Thoracic aorta (tissue), 2 donors: ENCODE measurements around the gene HSDL1. TPM values are rescaled to one million over a fixed set of nuclear protein-coding genes. Genes with fewer than 3 reads are reported as not detected.

Source experiments
- ATAC-seq: fragments of 150-250 bp; one replicate; pipeline ENCODE4 v1.8.0; 2017; ENCODE audit warnings: low read depth; ENCODE audit not compliant: insufficient number of reproducible peaks, low FRiP score
- DNase-seq: peaks from one replicate; pipeline ENCODE4 v3.0.0-alpha.2; 2020; ENCODE audit warnings: low spot score
- H3K27ac ChIP-seq, 2 donors: fragments of 200-600 bp; sonication (generic); 1 replicate in 1 of 2; 2 replicates in 1 of 2; pipeline ENCODE4 v1.5.1; 2016; ENCODE audit warnings: mild to moderate bottlenecking in 2 of 2, moderate library complexity in 2 of 2
- H3K27me3 ChIP-seq: fragments of 200-600 bp; sonication (generic); replicated peaks from 2 replicates; pipeline ENCODE4 v1.6.0; 2016; ENCODE audit warnings: mild to moderate bottlenecking; ENCODE audit not compliant: insufficient read depth
- H3K36me3 ChIP-seq: fragments of 200-600 bp; sonication (generic); one replicate; pipeline ENCODE4 v1.5.1; 2016
- H3K4me1 ChIP-seq, 2 donors: fragments of 200-600 bp; sonication (generic); 1 replicate in 1 of 2; 2 replicates in 1 of 2; pipeline versions ENCODE4 v1.5.1 to v1.6.0; 2016; ENCODE audit warnings: low read depth in 2 of 2, mild to moderate bottlenecking in 1 of 2; ENCODE audit not compliant: control insufficient read depth in 1 of 2
- H3K4me3 ChIP-seq: fragments of 200-600 bp; sonication (generic); 2 replicates; pipeline ENCODE4 v1.5.1; 2016; ENCODE audit warnings: mild to moderate bottlenecking
- H3K9me3 ChIP-seq: fragments of 200-600 bp; sonication (generic); 2 replicates; pipeline ENCODE4 v1.5.1; 2016
- CTCF ChIP-seq: fragments of 200-600 bp; sonication (generic); IDR thresholded peaks from one replicate; pipeline ENCODE4 v1.5.1; 2019; ENCODE audit warnings: antibody characterized with exemption
- total RNA-seq, 2 donors: library from RNA; depleted of rRNA; stranded (reverse); fragments of >200 nt; gene quantifications; one replicate each; pipeline versions ENCODE4 v1.1.0 to v1.2.3, GENCODE V29; 2016

HSDL1 gene
- total RNA-seq, 2 donors from 2014 or later, result 7.2 to 14.4 TPM

- Histone ChIP-seq H3K4me3 (peak within 1 kb of the TSS; percentile 98), H3K27me3 (no peaks in the 10 kb centered on the region), H3K9me3 (no peaks in the 10 kb centered on the region), H3K27ac (peak within 1 kb of the TSS; percentile 73), H3K4me1 (peaks cover 6 to 13% of the 10 kb centered on the region in 2 donors), H3K36me3 (peaks cover 18% of the 10 kb centered on the region)
- peak; percentile 68 for ATAC-seq
- peak; percentile 81 for DNase-seq
- peak; percentile 93 for TF ChIP-seq CTCF
Measured at GRCh38 chr16:84186685-84187437, 41.9 kb upstream of the HSDL1 start, which contains the start of gene TAF1C. Gene TAF1C, minus strand, starts transcription at chr16:84187057. Its CDS starts 2,069 bp downstream, at chr16:84184988.

DNA sequence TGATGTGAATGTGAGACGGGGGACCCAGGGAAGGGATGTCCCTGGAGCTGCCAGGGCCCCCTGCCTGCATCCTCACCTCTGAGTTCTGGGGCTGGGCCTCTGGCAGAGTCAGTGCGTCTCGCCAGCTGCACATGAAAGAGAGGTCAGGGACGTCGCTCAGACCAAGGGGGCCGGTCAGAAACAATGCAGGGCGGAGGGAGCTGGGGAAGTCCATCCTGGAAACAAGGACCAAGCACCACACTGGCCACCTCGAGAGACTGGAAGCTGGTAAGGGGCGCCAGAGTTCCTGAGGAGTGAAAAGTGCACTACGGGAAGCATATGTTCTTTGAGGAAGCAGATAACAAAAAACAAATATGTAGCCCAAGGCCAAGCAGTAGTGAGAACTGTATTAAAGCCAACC, 39.8 kb upstream of the HSDL1 start:
- peaks cover 6 to 13% of the 10 kb centered on the region in 2 donors for H3K4me1 ChIP-seq
- ATAC-seq (no peak), DNase-seq (no peak)
- H3K36me3 ChIP-seq, result peaks cover 32% of the 10 kb centered on the region
- TF ChIP-seq CTCF, result no peak
- no peaks in the 10 kb centered on the region for H3K9me3 ChIP-seq
- H3K27ac ChIP-seq, result no peak overlapping the region
- no peak overlapping the region for H3K4me3 ChIP-seq
- H3K27me3 ChIP-seq, result no peaks in the 10 kb centered on the region

- no peaks in the 10 kb centered on the region for H3K9me3 ChIP-seq
- H3K4me1 ChIP-seq, result peaks cover 6 to 13% of the 10 kb centered on the region in 2 donors
- H3K36me3 ChIP-seq, result peaks cover 37% of the 10 kb centered on the region
- no peak overlapping the region for H3K4me3 ChIP-seq
- ATAC-seq, result no peak
- no peaks in the 10 kb centered on the region for H3K27me3 ChIP-seq
- no peak for TF ChIP-seq CTCF
- H3K27ac ChIP-seq, result no peak overlapping the region
- DNase-seq, result no peak
Measured at GRCh38 chr16:84183911-84184591, 39.1 kb upstream of the HSDL1 start.

DNA sequence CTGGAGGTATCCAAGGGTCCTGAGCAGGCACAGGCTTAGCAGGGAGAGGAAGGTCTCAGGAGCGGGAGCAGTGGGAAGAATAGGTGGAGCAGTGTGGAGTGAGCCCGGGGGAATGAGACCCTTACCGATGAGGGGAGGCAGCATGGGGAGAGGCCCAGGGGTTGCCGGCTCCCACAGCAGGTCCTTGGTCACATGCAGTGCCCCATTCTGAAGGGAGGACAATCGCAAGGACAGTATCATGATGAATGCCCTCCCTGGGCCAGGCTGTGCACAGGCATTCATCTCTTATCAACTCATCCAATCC, 38.5 kb upstream of the HSDL1 start:
- Histone ChIP-seq H3K27me3 (no peaks in the 10 kb centered on the region), H3K4me1 (peaks cover 6 to 13% of the 10 kb centered on the region in 2 donors), H3K4me3 (no peak overlapping the region), H3K9me3 (no peaks in the 10 kb centered on the region), H3K36me3 (peaks cover 41% of the 10 kb centered on the region), H3K27ac (no peak overlapping the region)
- DNase-seq (no peak), ATAC-seq (no peak)
- no peak for TF ChIP-seq CTCF

DNA sequence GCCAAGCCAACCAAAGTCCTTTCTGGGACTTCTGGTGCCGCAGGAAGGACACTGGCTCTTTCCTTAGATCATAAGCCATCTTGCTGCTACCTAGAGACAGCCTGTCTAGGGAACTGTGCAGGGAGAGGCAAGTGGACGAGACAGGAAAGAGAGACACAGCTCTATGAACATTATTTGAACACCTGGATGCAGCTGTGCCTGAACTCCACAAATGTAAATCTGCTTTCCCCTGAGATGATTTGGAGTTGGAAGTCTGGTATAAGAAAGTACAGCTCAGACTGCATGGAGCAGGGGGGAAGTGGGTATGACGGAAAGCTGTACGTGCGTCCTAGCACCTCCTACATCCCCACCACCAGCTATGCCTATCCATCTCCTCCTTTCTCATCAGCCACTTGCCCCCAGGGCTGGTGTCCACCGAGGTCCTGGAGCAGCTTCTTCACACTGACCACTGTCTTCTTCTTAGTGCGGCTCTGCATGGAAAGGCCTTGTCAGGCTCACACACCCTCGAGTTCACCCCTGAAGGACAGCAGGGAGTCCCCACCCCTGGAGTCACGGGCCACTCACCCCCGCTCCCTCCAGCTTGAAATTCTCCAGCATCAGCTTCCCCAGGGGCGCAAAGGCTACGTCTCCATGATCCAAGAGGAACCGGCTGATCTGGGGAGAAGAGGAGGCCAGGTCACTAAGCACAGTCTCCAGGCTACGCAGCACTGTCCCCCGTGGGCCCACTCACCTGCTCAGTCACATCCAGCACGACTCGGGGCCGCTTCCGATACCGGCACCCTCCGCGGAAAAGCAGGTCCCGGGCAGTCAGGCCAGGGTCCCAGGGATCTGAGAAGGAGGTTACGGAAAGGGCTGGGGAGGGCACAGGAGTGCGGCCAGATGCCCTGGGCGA, 37.9 kb upstream of the HSDL1 start:
- Histone ChIP-seq H3K4me1 (peaks cover 8 to 16% of the 10 kb centered on the region in 2 donors), H3K4me3 (no peak overlapping the region), H3K27me3 (no peaks in the 10 kb centered on the region), H3K27ac (no peak overlapping the region), H3K36me3 (peaks cover 42% of the 10 kb centered on the region), H3K9me3 (no peaks in the 10 kb centered on the region)
- DNase-seq, result no peak
- no peak for TF ChIP-seq CTCF
- ATAC-seq, result no peak
